ENCODE data around the gene USP43.
"Not testable (repeated sequence)": the region's sequence is repeated elsewhere in the genome, so short reads cannot be mapped to it uniquely, and the experiment has no call there.

DNA sequence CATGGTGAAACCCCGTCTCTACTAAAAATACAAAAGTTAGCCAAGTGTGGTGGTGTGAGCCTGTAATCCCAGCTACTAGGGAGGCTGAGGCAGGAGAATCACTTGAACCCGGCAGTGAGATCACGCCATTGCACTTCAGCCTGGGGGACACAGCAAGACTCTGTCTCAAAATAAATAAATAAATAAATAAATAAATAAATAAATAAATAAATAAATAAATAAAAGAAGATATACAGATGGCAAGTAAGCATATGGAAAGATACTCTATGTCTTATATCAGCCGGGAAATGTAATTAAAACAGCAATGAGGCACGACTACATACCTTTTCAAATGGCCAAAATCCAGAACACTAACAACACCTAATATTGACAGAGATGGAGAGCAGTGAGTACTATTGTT, 40.7 kb upstream of the USP43 start:
- TF ChIP-seq, protein P1, sequence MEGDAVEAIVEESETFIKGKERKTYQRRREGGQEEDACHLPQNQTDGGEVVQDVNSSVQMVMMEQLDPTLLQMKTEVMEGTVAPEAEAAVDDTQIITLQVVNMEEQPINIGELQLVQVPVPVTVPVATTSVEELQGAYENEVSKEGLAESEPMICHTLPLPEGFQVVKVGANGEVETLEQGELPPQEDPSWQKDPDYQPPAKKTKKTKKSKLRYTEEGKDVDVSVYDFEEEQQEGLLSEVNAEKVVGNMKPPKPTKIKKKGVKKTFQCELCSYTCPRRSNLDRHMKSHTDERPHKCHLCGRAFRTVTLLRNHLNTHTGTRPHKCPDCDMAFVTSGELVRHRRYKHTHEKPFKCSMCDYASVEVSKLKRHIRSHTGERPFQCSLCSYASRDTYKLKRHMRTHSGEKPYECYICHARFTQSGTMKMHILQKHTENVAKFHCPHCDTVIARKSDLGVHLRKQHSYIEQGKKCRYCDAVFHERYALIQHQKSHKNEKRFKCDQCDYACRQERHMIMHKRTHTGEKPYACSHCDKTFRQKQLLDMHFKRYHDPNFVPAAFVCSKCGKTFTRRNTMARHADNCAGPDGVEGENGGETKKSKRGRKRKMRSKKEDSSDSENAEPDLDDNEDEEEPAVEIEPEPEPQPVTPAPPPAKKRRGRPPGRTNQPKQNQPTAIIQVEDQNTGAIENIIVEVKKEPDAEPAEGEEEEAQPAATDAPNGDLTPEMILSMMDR (IDR thresholded peaks at IDR 0.05) = not testable (repeated sequence)
- TF ChIP-seq POLR2A, EP300 (IDR thresholded peaks at IDR 0.05): not testable (repeated sequence)
